HEK293T (cell line): ENCODE measurements around the gene SETBP1.

ENCODE experiments used
- FOXA1 ChIP-seq: fragments of 450-650 bp; IDR thresholded peaks from 2 replicates; pipeline ENCODE4 v1.6.1; 2016; ENCODE audit warnings: mild to moderate bottlenecking
- FOXM1 ChIP-seq: fragments of 450-650 bp; IDR thresholded peaks from 2 replicates; pipeline ENCODE4 v1.6.1; 2017; ENCODE audit warnings: mild to moderate bottlenecking, borderline replicate concordance
- LEF1 ChIP-seq: fragments of 450-650 bp; IDR thresholded peaks from 2 replicates; pipeline ENCODE4 v1.6.1; 2017; ENCODE audit warnings: mild to moderate bottlenecking, borderline replicate concordance
- SP1 ChIP-seq: fragments of 450-650 bp; IDR thresholded peaks from 2 replicates; pipeline ENCODE4 v1.6.1; 2017

DNA sequence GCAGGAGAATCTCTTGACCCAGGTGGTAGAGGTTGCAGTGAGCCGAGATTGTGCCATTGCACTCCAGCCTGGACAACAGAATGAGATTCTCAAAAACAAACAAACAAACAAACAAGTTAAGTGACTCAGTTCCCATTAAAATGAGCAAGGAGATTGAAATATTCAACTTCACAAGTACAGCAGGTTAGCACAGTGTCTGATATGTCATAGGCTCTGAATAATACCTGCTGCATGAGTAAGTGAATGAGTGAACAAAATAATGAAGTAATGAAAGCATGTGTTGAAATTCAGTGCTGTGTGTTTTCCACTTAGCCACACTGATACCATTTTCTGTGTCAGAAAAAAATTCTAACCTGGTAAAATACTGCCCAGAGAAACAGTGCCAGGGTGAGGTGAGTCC, 41.9 kb upstream of the SETBP1 start:
- no peak for TF ChIP-seq SP1
- TF ChIP-seq LEF1, result no peak
- no peak for TF ChIP-seq FOXA1
- no peak for TF ChIP-seq FOXM1
